ENCODE measurements around the gene DAGLA. TPM values are rescaled to one million over a fixed set of nuclear protein-coding genes. Genes with fewer than 3 reads are reported as not detected.

DAGLA gene
- total and polyA plus RNA-seq, 3 donors from 2014 or later, result 5.1 to 8.3 (median 7.1) TPM

- Histone ChIP-seq H3K9me3 (no peaks in the 10 kb centered on the region), H3K36me3 (ENCODE audit: low read depth, missing control alignments) (no peaks in the 10 kb centered on the region), H3K4me3 (no peak overlapping the region), H3K4me1 (peaks cover 38% of the 10 kb centered on the region), H3K27me3 (no peaks in the 10 kb centered on the region), H3K27ac (no peak overlapping the region)
- intact Hi-C loops (cut with DNase I; ENCODE audit: low total_unique reads), result no loop called here
- no peak for DNase-seq
- 88 to 95% methylated on average over 11 of the region's 11 CpGs for WGBS, 2 donors
- TF ChIP-seq POLR2A (IDR thresholded peaks at IDR 0.05), result no peak
- TF ChIP-seq CTCF (IDR thresholded peaks at IDR 0.05), result no peak
Observed at GRCh38 chr11:61687420-61687819, 7.2 kb downstream of the DAGLA start.

- Histone ChIP-seq H3K9me3 (no peaks in the 10 kb centered on the region), H3K4me1 (peaks cover 29% of the 10 kb centered on the region), H3K27me3 (no peaks in the 10 kb centered on the region), H3K4me3 (no peak overlapping the region), H3K27ac (peak overlapping the region; percentile 33 to 64), H3K36me3 (ENCODE audit: low read depth, missing control alignments) (no peaks in the 10 kb centered on the region)
- intact Hi-C loops (cut with DNase I; ENCODE audit: low total_unique reads), result no loop called here
- 52 to 56% methylated on average over 11 to 19 of the region's 19 CpGs for WGBS, 2 donors
- peak; percentile 38 for DNase-seq
- TF ChIP-seq CTCF (IDR thresholded peaks at IDR 0.05), result no peak
- no peak for TF ChIP-seq POLR2A (IDR thresholded peaks at IDR 0.05)
Observed at GRCh38 chr11:61688365-61689163, 8.4 kb downstream of the DAGLA start.

GRCh38 chr11:61689164-61689496 is 8.9 kb downstream of the DAGLA start:
- DNase-seq, result no peak
- Histone ChIP-seq H3K9me3 (no peaks in the 10 kb centered on the region), H3K27me3 (no peaks in the 10 kb centered on the region), H3K27ac (peak overlapping the region in 1 of 2 donors; percentile 64), H3K36me3 (ENCODE audit: low read depth, missing control alignments) (no peaks in the 10 kb centered on the region), H3K4me3 (no peak overlapping the region), H3K4me1 (peaks cover 30% of the 10 kb centered on the region)
- intact Hi-C loops (cut with DNase I; ENCODE audit: low total_unique reads), result no loop called here
- no peak for TF ChIP-seq CTCF (IDR thresholded peaks at IDR 0.05)
- no peak for TF ChIP-seq POLR2A (IDR thresholded peaks at IDR 0.05)
- 64 to 65% methylated on average over 3 of the region's 3 CpGs for WGBS, 2 donors

GRCh38 chr11:61690706-61691379 is 10.7 kb downstream of the DAGLA start:
- WGBS, 2 donors, result 89 to 93% methylated on average over 14 to 17 of the region's 17 CpGs
- intact Hi-C loops (cut with DNase I; ENCODE audit: low total_unique reads), result no loop called here
- no peaks in the 10 kb centered on the region for H3K36me3 ChIP-seq (ENCODE audit: low read depth, missing control alignments)
- H3K4me1 ChIP-seq, result peaks cover 41% of the 10 kb centered on the region
- H3K4me3 ChIP-seq, result no peak overlapping the region
- no peak overlapping the region for H3K27ac ChIP-seq
- TF ChIP-seq POLR2A (IDR thresholded peaks at IDR 0.05), result no peak
- TF ChIP-seq CTCF (IDR thresholded peaks at IDR 0.05), result no peak
- no peak for DNase-seq
- H3K9me3 ChIP-seq, result no peaks in the 10 kb centered on the region
- no peaks in the 10 kb centered on the region for H3K27me3 ChIP-seq
